ENCODE measurements around the gene NOM1. TPM values are rescaled to one million over a fixed set of nuclear protein-coding genes. Genes with fewer than 3 reads are reported as not detected.

The NOM1 gene
- total RNA-seq, 1 experiment from 2014 or later: 30.3 TPM

DNA sequence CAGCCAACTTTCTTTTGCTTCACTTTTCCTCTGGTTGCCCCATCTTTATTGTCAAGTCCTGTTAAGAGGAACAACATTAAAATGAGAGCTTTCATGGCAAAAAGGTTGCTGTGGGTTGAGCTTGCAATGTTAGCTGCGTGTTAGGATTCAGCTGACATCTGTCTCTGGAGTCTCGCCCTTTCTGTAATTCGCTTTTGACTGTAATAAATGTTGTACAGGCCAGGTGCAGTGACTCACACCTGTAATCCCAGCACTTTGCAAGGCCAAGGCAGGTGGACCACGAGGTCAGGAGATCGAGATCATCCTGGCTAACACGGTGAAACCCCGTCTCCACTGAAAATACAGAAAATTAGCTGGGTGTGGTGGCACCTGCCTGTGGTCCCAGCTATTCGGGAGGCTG, 36.9 kb downstream of the NOM1 start:
- no peak for DNase-seq (ENCODE audit: low read depth, low spot score)
- no TSS peak for BruUV-seq (replicated peaks)
- Histone ChIP-seq H3K4me3 (ENCODE audit: low read depth in 2 of 2, low read length in 2 of 2) (no peak overlapping the region), H3K4me1 (ENCODE audit: control insufficient read depth, insufficient read depth, low read length) (no peaks in the 10 kb centered on the region), H3K27ac (ENCODE audit: low read length) (no peak overlapping the region), H3K36me3 (ENCODE audit: control insufficient read depth, insufficient read depth, low read length) (peaks cover 3% of the 10 kb centered on the region; the same call in 1 of the 2 replicates), H3K27me3 (ENCODE audit: control insufficient read depth, insufficient read depth, low read length) (no peaks in the 10 kb centered on the region), H3K9me3 (ENCODE audit: control insufficient read depth, insufficient read depth, low read depth, low read length) (no peaks in the 10 kb centered on the region)
- POLR2A ChIA-PET: interaction anchor here (0.5 kb wide), 1 partner anchor 52 kb away, joined by 7 read pairs; no protein-coding TSS in a partner anchor
- no peak for ATAC-seq
- TF ChIP-seq POLR2AphosphoS5 (IDR thresholded peaks at IDR 0.05; ENCODE audit: low read depth, low read length): no peak
- no peak for TF ChIP-seq TCF7L2 (IDR thresholded peaks at IDR 0.05; ENCODE audit: low read depth, low read length)
- TF ChIP-seq SIN3A (IDR thresholded peaks at IDR 0.05; ENCODE audit: borderline replicate concordance, insufficient read depth, low read depth, low read length): no peak
- TF ChIP-seq, protein P1, sequence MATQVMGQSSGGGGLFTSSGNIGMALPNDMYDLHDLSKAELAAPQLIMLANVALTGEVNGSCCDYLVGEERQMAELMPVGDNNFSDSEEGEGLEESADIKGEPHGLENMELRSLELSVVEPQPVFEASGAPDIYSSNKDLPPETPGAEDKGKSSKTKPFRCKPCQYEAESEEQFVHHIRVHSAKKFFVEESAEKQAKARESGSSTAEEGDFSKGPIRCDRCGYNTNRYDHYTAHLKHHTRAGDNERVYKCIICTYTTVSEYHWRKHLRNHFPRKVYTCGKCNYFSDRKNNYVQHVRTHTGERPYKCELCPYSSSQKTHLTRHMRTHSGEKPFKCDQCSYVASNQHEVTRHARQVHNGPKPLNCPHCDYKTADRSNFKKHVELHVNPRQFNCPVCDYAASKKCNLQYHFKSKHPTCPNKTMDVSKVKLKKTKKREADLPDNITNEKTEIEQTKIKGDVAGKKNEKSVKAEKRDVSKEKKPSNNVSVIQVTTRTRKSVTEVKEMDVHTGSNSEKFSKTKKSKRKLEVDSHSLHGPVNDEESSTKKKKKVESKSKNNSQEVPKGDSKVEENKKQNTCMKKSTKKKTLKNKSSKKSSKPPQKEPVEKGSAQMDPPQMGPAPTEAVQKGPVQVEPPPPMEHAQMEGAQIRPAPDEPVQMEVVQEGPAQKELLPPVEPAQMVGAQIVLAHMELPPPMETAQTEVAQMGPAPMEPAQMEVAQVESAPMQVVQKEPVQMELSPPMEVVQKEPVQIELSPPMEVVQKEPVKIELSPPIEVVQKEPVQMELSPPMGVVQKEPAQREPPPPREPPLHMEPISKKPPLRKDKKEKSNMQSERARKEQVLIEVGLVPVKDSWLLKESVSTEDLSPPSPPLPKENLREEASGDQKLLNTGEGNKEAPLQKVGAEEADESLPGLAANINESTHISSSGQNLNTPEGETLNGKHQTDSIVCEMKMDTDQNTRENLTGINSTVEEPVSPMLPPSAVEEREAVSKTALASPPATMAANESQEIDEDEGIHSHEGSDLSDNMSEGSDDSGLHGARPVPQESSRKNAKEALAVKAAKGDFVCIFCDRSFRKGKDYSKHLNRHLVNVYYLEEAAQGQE (IDR thresholded peaks at IDR 0.05; ENCODE audit: insufficient read depth in 1 of 2, low read depth in 2 of 2, low read length in 1 of 2): no peak
- TF ChIP-seq, protein P2, sequence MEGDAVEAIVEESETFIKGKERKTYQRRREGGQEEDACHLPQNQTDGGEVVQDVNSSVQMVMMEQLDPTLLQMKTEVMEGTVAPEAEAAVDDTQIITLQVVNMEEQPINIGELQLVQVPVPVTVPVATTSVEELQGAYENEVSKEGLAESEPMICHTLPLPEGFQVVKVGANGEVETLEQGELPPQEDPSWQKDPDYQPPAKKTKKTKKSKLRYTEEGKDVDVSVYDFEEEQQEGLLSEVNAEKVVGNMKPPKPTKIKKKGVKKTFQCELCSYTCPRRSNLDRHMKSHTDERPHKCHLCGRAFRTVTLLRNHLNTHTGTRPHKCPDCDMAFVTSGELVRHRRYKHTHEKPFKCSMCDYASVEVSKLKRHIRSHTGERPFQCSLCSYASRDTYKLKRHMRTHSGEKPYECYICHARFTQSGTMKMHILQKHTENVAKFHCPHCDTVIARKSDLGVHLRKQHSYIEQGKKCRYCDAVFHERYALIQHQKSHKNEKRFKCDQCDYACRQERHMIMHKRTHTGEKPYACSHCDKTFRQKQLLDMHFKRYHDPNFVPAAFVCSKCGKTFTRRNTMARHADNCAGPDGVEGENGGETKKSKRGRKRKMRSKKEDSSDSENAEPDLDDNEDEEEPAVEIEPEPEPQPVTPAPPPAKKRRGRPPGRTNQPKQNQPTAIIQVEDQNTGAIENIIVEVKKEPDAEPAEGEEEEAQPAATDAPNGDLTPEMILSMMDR (IDR thresholded peaks at IDR 0.05): no peak
- intact Hi-C loops (cut with micrococcal nuclease; ENCODE audit: unreplicated experiment) (no loop called here), in situ Hi-C loops (cut with HindIII; ENCODE audit: low pct_unique_long_range_greater_than_20kb, low sequenced_read_pairs) (no loop called here)
- CTCF ChIA-PET: interaction anchor here (0.7 kb wide), 1 partner anchor 353 kb away, joined by 7 read pairs; no protein-coding TSS in a partner anchor

DNA sequence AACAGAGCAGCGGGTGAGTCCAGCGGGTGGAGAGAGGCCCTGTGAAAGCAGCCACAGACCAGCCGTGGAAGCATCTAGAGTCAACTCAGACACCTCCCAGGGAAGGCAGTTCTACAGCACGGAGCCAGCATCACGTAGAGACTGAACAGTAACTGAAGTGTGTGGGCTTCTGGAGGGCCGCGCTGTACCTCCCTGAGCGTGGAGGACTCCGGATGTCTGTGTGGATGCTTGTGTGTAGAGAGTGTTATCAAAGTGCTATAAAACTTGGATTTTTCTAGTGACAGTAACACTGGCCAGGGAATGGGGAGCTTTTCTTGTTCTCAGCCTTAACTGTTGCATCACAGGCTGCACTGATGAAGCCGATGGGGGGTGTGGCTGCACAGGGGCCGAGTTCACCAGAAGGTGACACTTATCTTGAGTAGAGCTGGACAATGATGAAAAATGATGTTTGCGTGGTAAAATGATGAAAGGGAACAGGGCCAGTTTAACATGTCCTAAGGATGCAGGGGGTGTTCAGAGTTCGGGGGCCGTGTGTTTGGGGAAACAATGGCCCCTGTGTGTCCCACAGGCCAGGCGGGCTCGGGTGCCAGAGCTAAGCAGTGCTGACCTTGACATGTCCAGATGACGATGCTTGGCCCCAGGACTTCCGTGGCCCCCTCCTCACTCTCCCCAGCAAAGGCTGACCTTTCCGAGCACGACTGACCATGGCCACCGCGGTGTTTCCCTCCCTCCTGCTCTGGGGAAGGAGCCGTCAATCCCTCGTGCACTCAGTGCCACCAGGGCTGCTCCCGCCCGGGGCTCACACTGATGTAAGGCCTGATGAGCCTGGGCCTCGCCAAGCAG, 39.1 kb downstream of the NOM1 start:
- no peak for ATAC-seq
- in situ Hi-C loops (cut with HindIII; ENCODE audit: low pct_unique_long_range_greater_than_20kb, low sequenced_read_pairs): no loop called here
- ChIA-PET POLR2A (no interaction called here), CTCF (no interaction called here)
- intact Hi-C loops (cut with micrococcal nuclease; ENCODE audit: unreplicated experiment): no loop called here
- Histone ChIP-seq H3K9me3 (ENCODE audit: control insufficient read depth, insufficient read depth, low read depth, low read length) (no peaks in the 10 kb centered on the region), H3K27me3 (ENCODE audit: control insufficient read depth, insufficient read depth, low read length) (no peaks in the 10 kb centered on the region), H3K4me1 (ENCODE audit: control insufficient read depth, insufficient read depth, low read length) (no peaks in the 10 kb centered on the region), H3K36me3 (ENCODE audit: control insufficient read depth, insufficient read depth, low read length) (no peaks in the 10 kb centered on the region), H3K4me3 (ENCODE audit: low read depth in 2 of 2, low read length in 2 of 2) (no peak overlapping the region), H3K27ac (ENCODE audit: low read length) (no peak overlapping the region)
- BruUV-seq (replicated peaks): no TSS peak
- no peak for DNase-seq (ENCODE audit: low read depth, low spot score)
- TF ChIP-seq, protein P2 (IDR thresholded peaks at IDR 0.05): no peak
- no peak for TF ChIP-seq SIN3A (IDR thresholded peaks at IDR 0.05; ENCODE audit: borderline replicate concordance, insufficient read depth, low read depth, low read length)
- TF ChIP-seq TCF7L2 (IDR thresholded peaks at IDR 0.05; ENCODE audit: low read depth, low read length): no peak
- TF ChIP-seq POLR2AphosphoS5 (IDR thresholded peaks at IDR 0.05; ENCODE audit: low read depth, low read length): no peak

Measured in Panc1 (cell line).